GM21447 (cell line): ENCODE results near the gene PXYLP1.

Experiments
- ATAC-seq: cut with Tn5 transposase; IDR thresholded peaks from one replicate; pipeline ENCODE4 v1.9.1; 2021; ENCODE audit not compliant: unreplicated experiment

PXYLP1 gene

DNA sequence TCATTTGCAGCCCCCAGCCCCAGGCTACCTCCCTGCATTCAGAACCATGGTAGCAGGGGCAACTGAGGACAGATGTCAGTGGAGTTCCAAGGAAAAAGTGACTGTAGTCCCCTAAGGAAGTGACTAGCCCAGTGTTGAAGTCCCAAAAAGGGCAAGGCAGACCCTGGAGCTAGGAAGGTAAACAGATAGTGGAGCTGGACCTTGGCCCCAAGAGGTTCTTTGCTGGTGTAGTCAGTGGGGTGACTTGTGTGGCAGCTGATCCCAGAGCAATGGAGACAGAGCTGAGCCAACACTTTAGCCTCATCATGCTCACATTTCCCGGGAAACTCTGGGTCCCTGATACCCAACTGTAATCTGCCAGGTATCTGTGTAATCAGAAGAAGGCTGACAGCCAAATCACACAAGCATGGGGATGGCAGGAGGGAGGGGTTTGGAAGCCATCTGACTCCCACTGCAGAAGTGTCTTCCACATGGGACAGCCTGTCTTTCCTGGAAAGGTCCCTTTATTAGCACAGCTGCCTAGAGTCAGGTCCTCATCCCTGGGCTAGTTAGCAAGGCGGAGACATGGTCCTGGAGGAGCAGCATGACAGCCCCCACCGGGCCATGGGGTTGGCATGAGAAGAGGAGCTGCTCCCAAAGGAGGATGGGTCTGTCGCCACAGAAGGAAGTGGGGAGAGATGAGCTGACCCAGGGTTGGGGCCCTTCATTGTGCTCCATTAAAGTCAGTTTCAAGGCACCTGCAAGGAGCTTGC is 39.8 kb downstream of the PXYLP1 start:
- ATAC-seq, result no peak

DNA sequence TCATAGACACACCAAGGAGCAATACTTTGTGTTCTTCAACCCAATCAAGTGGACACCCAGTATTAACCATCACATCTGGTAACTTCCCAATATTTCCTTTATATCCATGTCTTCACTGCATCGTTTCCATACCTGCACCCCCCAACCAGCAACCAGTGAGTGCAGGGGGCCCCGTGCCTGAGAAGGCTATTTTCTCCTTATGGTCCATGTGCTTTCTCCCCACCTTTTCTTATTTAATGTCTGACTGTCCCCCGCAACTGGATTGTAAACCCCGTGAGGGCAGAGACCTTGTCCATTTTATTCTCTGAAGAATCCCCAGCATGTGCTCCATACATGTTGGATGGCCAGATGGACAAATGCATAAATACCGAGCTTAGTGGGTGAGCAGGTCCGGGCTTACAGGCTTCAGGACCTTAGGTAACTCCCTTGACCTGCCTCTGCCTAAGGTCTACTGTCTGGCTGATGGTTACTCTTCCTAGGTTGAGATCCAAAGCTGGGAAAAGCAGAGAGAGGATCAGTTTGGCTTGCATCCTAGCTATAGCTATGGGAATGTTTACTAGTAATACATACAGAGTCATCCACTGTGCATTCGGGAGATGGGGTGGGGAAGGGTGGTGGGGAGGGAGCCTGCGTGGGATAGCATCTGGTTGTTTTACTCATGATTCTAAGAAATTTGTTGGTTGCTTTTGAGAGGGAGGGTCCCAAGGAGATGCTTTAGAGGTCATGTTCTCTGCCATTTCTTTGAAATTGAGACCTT is 41.5 kb downstream of the PXYLP1 start:
- no peak for ATAC-seq

DNA sequence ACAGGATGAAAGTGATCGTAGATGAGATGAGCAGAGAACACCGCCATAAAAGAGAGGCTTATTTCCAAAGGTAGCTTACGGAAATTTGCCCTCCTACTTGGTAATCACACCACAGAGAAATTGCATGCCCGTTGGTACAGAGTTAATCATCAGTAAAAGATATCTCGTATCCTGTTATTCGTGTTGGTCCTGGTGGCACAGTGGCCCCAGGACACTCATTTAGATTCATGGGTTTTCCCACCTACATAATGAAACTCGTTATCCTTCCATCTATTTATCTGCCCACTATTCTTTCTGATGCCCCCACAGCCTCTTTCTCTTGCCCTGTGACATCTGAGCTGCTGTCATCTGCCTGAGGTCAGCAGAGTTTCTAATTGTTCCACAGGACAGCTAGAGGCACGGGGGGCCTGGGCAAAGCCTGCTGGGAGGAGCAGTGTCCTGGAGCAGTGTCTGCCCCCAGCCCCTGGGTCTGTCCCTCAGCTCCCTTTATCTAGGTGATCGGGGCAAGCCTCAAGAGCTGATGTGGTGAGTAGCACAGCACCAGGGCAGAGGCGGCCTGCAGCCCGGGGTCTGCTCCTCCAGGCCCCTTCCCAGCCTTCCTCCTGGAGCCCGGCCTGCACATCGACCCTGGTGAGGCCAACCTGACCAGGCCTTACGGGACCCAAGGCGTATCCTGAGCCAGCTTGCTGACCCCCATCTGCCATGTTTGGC is 42.2 kb downstream of the PXYLP1 start:
- no peak for ATAC-seq

DNA sequence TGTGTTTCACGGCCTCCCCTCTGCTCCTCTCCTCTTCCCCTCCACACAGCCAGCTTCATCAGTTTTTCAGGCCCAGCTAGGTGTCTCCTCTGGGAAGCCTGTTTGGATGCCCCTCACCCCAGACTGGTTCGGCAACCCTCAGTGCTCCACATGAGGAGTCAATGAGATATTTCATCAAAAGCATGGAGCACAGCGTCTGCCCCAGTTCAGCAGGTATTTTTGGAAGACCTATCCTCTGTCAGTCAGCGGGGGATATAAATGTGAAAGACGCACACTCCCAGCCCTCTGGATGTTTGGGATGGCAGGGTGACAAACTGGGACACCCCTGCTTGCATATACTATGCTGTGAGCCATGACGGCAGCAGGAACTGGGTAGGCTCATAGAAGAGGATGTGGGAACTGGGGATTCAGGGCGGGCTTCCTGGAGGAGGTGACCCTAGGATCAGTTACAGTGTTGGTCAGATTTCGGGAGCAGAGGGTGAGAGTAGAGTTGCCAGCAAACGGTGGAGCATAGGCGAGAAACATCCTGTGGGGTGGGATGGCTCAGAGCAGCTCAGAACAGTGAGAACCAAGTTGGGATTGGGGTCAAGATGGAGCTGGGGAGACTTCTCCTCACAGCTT is 42.9 kb downstream of the PXYLP1 start:
- ATAC-seq, result no peak

DNA sequence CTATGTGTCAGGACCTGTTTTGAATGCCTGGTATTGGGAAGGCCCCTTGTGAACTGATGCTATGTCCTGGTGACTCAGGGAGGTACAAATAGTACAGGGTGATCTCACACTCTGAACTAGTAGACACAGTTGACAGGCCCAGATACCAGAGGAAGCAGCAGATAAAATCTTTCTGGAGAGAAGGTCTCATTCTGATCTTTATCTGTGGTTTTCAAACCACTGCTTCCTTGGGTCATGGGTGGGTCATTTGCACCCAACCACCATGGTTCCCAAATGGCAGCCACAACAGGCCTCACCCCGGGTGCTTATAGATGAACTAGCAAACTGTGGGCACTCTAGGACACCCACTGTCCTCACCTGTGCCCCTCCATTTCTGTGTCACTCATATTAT is 43.4 kb downstream of the PXYLP1 start:
- ATAC-seq, result peak; percentile 66

DNA sequence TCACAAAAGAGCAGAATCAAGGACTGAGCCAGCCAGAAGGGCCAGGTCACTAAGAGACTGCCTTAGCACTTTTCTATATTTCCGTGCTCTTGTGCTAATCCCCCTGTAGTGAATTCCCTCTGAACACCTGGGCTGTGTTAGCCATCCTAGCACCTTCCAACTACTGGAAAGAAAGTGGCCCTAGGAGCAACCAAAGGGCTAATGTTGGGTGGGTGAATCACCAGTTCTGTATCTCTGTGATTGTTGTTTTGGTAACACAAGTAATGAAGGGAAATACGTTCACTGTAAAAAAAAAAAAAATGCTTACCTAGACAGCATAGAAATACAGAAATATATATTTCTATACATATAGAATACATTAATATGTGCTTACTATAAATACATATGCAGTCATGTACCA is 43.9 kb downstream of the PXYLP1 start:
- no peak for ATAC-seq

DNA sequence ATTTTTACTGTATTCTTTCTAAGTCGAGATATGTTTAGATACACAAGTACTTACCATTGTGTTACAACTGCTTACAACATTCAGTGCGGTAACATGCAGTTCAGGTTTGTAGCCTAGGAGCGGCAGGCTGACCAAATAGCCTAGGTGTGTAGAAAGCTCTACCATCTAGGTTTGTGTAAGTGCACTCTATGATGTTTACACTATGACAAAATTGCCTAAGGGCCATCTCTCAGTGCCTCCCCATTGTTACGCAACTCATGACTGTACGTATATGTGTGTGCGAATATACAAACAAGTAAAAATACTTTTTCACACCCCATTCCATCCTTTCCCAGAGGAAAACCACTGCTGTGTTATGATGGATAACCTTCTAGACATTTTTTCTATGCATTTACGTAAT is 44.3 kb downstream of the PXYLP1 start:
- no peak for ATAC-seq

DNA sequence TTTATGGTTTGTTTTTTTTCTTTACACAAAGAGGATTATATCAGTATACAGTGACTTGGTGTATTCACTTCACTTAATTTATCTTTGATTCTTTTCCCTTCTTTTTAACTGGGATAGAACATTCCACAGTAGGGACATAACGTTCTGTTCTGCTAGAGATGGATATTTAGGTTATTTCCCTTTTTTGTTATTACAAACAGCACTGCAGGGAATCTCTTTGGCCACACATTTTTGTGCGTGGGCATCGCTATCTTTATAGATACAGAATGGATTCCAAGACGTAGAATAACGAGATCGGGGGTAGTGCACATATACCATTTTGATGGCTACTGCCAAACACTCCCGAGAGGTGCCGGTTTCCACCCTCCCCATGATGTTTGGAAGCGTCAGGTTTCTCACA is 44.8 kb downstream of the PXYLP1 start:
- no peak for ATAC-seq

DNA sequence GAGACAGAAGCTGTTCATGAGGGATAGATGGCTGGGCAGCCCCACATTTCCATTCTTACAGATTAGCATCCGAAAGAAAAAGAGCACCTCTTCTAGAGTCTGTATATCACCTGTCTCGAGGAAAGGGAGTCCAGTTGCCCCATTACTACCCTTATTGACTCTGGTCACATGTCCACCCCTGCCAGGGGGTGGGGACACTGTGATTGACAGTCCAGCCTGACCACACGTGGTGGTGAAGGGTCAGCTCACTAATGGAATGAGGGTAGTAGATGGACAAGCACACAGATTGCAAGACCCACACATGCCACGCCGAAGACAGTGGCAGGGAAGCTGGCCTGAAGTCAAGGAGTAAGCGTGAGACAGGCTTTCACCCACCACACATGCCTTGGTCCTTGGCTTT is 45.8 kb downstream of the PXYLP1 start:
- ATAC-seq, result no peak

DNA sequence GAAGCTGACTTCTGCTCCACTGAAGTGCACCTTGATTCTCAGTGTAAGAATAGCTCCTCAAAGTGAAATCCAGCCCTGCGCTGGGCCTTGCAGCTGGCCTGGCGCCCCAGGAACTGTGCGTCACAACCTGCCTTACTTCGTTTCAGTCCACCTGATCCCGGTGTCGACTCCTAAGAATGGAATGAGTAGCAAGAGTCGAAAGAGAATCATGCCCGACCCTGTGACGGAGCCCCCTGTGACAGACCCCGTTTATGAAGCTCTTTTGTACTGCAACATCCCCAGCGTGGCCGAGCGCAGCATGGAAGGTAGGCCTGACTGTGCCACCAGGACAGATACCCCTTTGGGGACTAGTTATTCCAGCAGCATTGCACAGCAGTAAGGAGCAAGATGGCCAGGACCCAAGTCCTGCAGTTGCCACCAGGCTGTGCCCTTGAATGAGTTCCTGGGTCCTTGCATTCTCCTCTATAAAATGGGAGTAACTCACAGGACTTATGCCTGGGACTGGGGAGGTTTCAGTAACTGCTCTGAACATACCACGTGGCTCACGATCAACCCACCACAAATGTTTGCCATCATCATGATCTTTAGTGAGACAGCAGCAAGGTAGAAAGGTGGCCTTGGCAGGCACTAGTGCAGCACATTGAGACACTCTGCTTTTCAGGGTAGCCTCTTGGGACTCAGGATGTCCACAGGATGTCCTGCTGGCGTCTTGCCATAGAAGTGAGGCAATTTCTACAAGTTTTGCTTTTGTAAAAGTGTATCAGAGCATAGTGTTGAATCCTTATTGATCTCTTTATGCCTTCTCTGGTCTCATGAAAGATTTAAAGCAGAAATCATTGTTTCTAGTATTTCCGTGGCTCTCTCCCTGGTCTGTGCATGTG is 46.8 kb downstream of the PXYLP1 start:
- no peak for ATAC-seq

DNA sequence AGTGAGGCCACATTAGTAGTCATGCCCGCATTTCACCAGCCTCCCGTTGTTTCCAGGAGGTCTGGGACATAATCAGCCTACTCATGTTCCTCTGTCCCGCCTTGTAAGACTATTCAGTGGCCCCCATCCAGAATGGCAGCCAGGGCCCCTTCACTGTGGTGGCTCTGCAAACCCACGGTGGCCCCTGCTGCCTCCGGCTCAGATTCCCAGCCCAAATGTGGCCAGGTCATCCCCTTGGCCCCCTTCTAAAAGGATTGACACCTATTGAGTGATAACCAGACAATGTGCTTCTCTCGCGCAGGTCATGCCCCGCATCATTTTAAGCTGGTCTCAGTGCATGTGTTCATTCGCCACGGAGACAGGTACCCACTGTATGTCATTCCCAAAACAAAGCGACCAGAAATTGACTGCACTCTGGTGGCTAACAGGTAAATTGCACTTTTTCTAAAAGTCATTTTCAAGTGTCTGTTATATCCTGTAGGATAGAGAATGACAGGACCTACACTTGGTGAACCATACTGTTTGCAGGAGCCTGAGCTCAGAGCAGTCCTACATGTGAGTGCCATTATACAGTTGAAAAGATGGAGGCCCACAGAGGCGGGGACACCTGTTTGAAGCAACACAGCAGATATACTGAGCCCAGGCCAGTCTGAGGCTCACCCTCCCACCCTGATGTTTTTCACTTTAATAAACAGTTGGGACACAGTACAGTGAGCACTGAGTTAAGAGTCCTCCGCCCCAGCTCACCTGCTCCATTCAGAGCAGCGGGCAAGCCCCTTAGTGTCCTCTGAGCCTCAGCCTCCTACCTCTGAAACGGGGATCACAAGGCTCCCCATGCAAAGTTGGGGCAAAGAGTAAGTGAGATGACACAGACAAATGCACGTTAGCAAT is 47.7 kb downstream of the PXYLP1 start:
- no peak for ATAC-seq

DNA sequence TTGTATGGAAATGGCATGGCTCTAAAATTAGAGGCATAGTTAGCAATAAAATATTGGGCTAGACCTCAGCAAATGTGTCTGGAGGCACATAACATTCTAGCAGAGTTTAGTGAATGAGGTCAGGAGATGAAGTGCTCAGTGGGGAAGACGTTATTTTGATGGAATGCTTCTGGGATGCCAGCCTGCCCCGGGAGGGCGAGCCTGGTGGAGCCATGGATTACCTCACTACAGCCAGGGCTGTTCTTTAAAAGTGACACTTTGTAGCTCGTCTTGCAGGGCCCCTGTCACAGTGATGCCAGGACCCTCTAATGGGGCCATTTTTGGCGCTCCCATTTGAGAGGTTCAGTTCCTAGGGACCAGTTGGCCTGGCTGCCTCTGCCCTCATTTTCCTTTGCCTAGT is 48.5 kb downstream of the PXYLP1 start:
- ATAC-seq, result no peak

DNA sequence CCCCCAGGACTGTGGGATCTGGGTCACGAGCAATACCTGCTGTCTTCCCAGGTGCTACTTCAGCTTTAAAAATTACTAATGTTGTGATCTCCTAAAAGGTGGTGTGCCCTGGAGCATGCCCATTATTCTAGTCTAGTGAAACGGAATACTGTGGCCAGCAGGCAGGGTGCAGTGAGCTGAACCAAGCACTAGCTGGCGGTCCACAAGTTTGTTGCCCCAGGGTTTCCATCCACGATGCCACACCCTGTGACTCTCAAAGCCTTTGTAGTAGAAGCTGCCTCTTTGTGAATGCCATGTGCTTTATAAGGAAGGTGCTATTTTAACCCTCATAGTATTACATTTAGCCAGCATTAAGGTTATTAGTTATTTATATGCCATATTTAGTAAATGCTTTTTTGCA is 49.1 kb downstream of the PXYLP1 start:
- no peak for ATAC-seq

DNA sequence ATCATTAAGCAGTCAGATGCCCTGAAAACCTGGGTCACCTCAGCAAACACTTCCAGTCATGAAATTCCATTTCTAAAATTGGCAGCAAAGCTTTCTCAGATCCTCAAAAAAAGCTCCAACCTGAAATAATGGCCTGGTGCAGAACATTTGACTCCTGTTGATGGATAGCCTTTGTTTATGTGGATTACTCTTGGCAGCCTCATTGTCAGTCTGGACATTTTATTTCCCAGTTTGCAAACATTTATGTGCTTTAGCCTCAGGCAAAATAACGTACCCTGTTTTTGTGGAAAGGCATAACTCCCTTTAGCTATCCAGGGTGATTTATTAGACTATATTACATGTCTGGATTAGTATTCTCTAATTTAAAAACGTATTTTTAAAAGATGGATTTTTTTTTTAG is 53.9 kb downstream of the PXYLP1 start:
- no peak for ATAC-seq

DNA sequence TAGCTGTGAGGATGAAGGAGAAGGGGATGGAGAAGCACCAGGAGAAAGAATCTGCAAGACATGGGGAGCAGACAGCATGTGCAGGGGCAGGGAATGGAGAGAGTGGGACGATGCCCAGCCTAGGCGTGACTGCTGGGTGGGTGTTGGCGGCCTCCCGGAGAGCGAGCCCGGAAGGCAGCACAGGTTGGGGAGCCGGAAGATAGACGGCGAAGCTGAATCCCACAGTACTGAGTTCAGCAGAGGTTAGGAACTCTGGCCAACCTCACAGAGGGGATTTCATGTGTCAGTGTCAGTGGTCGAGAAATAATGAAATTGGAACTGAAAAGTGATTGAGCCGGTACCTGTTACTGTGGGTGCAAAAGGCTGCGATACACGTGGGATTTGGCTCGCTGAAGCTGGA is 55.2 kb downstream of the PXYLP1 start:
- no peak for ATAC-seq

DNA sequence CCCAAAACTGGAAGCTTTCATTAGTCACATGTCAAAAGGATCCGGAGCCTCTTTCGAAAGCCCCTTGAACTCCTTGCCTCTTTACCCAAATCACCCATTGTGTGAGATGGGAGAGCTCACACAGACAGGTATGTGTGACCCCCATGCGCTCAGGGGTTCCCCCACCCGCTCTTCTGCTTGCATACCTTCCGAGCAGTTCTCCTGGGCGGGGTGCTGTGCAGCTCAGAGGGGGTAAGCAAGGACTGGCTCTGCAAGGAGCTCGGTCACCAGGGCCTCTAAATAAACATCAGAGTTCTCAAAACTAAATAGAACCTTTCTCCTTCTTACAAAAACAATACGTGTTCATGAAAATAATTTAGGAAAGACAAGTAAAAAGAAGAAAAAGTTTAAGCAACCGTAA is 55.7 kb downstream of the PXYLP1 start:
- ATAC-seq, result no peak

DNA sequence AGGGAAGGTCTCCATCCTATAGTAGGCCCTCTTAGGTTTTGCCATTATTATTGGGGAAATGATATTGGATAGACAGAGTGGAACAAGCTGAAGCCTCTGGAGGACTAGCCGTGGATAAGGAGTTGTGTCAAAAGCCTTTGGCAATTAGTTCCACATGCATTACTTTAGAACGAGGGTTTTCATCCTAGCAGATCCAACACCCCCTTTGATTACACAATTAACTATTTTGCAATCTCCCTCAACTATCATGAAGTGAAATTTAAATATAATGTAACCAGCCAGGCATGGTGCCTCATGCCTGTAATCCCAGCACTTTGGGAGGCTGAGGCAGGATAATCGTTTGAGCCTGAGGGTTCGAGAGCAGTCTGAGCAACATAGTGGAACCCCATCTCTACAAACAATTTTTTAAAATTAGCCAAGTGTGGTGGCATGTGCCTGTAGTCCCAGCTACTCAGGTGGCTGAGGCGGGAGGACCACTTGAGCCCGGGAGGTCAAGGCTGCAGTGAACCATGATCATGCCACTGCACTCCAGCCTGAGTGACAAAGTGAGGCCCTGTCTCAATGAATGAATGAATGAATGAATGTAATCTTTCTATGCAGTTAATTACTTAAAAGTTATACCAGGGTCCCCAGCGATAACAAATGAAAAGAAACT is 56.8 kb downstream of the PXYLP1 start:
- ATAC-seq, result no peak

DNA sequence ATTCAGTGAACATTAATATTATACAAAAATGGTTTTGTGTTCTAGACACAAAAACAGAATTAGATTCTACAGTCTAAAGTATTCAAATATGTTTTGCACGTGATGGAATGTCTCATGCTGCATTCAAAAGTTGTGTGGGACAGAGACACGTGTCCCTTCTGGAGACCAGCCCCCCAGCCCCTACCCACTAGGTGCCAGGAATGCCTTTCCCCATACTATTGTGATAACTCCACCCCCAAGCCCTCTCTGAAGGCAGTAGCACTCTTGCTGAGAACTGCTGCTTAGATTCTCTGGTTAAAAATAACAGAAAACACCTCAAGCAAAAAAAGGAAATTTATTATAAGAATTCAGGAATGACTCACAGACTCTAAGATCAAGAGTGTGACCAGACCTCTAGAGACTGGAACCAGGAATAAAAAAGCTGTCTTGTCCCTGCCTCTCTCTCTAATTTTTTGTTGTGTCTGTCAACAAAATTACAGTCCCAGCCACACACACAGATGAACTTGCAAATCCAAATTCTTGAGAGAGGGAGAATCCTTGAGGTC is 57.7 kb downstream of the PXYLP1 start:
- no peak for ATAC-seq
